HT-29 (cell line): ENCODE data around the gene KIAA1671. TPM values are rescaled to one million over a fixed set of nuclear protein-coding genes. Genes with fewer than 3 reads are reported as not detected.

Experiments
- DNase-seq: peaks from one replicate; pipeline ENCODE4 v3.0.0-alpha.2; 2015; ENCODE audit warnings: low spot score
- total RNA-seq: library from RNA; depleted of rRNA; stranded (reverse); fragments of >200 nt; shearing (Covaris generic); gene quantifications from 2 replicates; pipeline ENCODE4 v1.2.3, GENCODE V29; 2014

The KIAA1671 gene
- total RNA-seq, 1 experiment from 2014 or later: 11.2 TPM

- peak; percentile 5 for DNase-seq
Measured at GRCh38 chr22:25013607-25014006, 61.1 kb downstream of the KIAA1671 start.

GRCh38 chr22:25014896-25015755, 62.6 kb downstream of the KIAA1671 start:
- no peak for DNase-seq

- no peak for DNase-seq
Measured at GRCh38 chr22:25016311-25016710, 63.8 kb downstream of the KIAA1671 start.

- DNase-seq: no peak
Measured at GRCh38 chr22:25018009-25018408, 65.5 kb downstream of the KIAA1671 start.

- DNase-seq: no peak
Measured at GRCh38 chr22:25019427-25020184, 67.1 kb downstream of the KIAA1671 start.

GRCh38 chr22:25021409-25021808, 68.9 kb downstream of the KIAA1671 start:
- DNase-seq: no peak

- DNase-seq: no peak
Measured at GRCh38 chr22:25021976-25022711, 69.6 kb downstream of the KIAA1671 start.

GRCh38 chr22:25023879-25024278, 71.4 kb downstream of the KIAA1671 start:
- no peak for DNase-seq

- no peak for DNase-seq
Measured at GRCh38 chr22:25024895-25025294, 72.4 kb downstream of the KIAA1671 start.

- no peak for DNase-seq
Measured at GRCh38 chr22:25025491-25026400, 73.2 kb downstream of the KIAA1671 start.

GRCh38 chr22:25027043-25027906, 74.8 kb downstream of the KIAA1671 start:
- peak; percentile 48 for DNase-seq

GRCh38 chr22:25027959-25028840, 75.7 kb downstream of the KIAA1671 start:
- no peak for DNase-seq

GRCh38 chr22:25028841-25029141, 76.3 kb downstream of the KIAA1671 start:
- no peak for DNase-seq

- no peak for DNase-seq
Measured at GRCh38 chr22:25029181-25029580, 76.7 kb downstream of the KIAA1671 start.

- DNase-seq: peak; percentile 60
Measured at GRCh38 chr22:25030636-25031035, 78.1 kb downstream of the KIAA1671 start.

GRCh38 chr22:25032066-25032465, 79.5 kb downstream of the KIAA1671 start:
- no peak for DNase-seq

- DNase-seq: no peak
Measured at GRCh38 chr22:25035715-25036114, 83.2 kb downstream of the KIAA1671 start.

- DNase-seq: no peak
Measured at GRCh38 chr22:25038239-25038638, 85.7 kb downstream of the KIAA1671 start.

- DNase-seq: no peak
Measured at GRCh38 chr22:25038771-25039170, 86.3 kb downstream of the KIAA1671 start.
